GM06990 (cell line): ENCODE measurements around the gene SSH2.
"Not testable (repeated sequence)": the region's sequence is repeated elsewhere in the genome, so short reads cannot be mapped to it uniquely, and the experiment has no call there.

Source experiments
- DNase-seq: peaks from one replicate; pipeline ENCODE4 v3.0.0-alpha.2; 2011; ENCODE audit not compliant: insufficient read length; ENCODE audit errors: extremely low read depth
- H3K27me3 ChIP-seq: replicated peaks from 2 replicates; pipeline ENCODE4 v1.6.0; 2011; ENCODE audit warnings: low read length; ENCODE audit not compliant: control insufficient read depth, insufficient read depth
- H3K36me3 ChIP-seq: 2 replicates; pipeline ENCODE4 v1.5.1; 2011; ENCODE audit warnings: low read length; ENCODE audit not compliant: control insufficient read depth, insufficient read depth
- H3K4me3 ChIP-seq: replicated peaks from 2 replicates; pipeline ENCODE4 v1.5.1; 2011; ENCODE audit warnings: low read depth, mild to moderate bottlenecking, control low read depth, low read length
- CTCF ChIP-seq: IDR thresholded peaks from 2 replicates; pipeline ENCODE4 v1.5.1; 2011; ENCODE audit warnings: low read length, control low read depth, mild to moderate bottlenecking, inconsistent platforms; ENCODE audit not compliant: insufficient read depth, poor library complexity, severe bottlenecking

SSH2 gene

GRCh38 chr17:29948448-29949215, 18.6 kb upstream of the SSH2 start:
- H3K4me3 ChIP-seq, result no peak overlapping the region

GRCh38 chr17:29945281-29945680, 15.3 kb upstream of the SSH2 start:
- TF ChIP-seq CTCF, result no peak
- Histone ChIP-seq H3K27me3 (no peaks in the 10 kb centered on the region), H3K4me3 (no peak overlapping the region), H3K36me3 (no peaks in the 10 kb centered on the region)
- DNase-seq, result no peak

More at GRCh38 chr17:29948448-29949215, 18.6 kb upstream of the SSH2 start:
- Histone ChIP-seq H3K27me3 (no peaks in the 10 kb centered on the region), H3K36me3 (no peaks in the 10 kb centered on the region)
- TF ChIP-seq CTCF, result no peak
- no peak for DNase-seq

- no peaks in the 10 kb centered on the region for H3K36me3 ChIP-seq
- no peaks in the 10 kb centered on the region for H3K27me3 ChIP-seq
- no peak within 1 kb of the TSS for H3K4me3 ChIP-seq
- DNase-seq, result no peak
- no peak for TF ChIP-seq CTCF
Measured at GRCh38 chr17:29941334-29941733, 11.3 kb upstream of the SSH2 start, which contains the start of gene EFCAB5. Gene EFCAB5 (plus strand): TSS chr17:29941634. CDS start chr17:29941797, 163 bp downstream.

- no peak for DNase-seq
- no peak for TF ChIP-seq CTCF
- no peaks in the 10 kb centered on the region for H3K36me3 ChIP-seq
- no peak overlapping the region for H3K4me3 ChIP-seq
- H3K27me3 ChIP-seq, result no peaks in the 10 kb centered on the region
Measured at GRCh38 chr17:29936724-29937123, 6.7 kb upstream of the SSH2 start.

- not testable (repeated sequence) for H3K36me3 ChIP-seq, H3K4me3 ChIP-seq, DNase-seq, H3K27me3 ChIP-seq
Measured at GRCh38 chr17:29935909-29936308, 5.9 kb upstream of the SSH2 start.

- H3K36me3 ChIP-seq, result no peaks in the 10 kb centered on the region
- TF ChIP-seq CTCF, result no peak
- H3K4me3 ChIP-seq, result no peak overlapping the region
- no peak for DNase-seq
- no peaks in the 10 kb centered on the region for H3K27me3 ChIP-seq
Measured at GRCh38 chr17:29933379-29933778, 3.4 kb upstream of the SSH2 start.
